ENCODE results near the gene PCDH9.

Gene PCDH9

GRCh38 chr13:67140006-67140405 lies 90.1 kb downstream of the PCDH9 start:
- no peak for TF ChIP-seq CTCF (IDR thresholded peaks at IDR 0.05; ENCODE audit: insufficient read depth, low read length, missing control alignments)
- H3K4me3 ChIP-seq (ENCODE audit: low read depth, low read length), result no peak overlapping the region
- CTCF ChIA-PET, result no interaction called here
- POLR2A ChIA-PET, result no interaction called here
- no peak for DNase-seq (ENCODE audit: low read depth, low spot score)

- DNase-seq (ENCODE audit: low read depth, low spot score), result no peak
- no peak for TF ChIP-seq CTCF (IDR thresholded peaks at IDR 0.05; ENCODE audit: insufficient read depth, low read length, missing control alignments)
- CTCF ChIA-PET, result no interaction called here
- POLR2A ChIA-PET, result no interaction called here
- H3K4me3 ChIP-seq (ENCODE audit: low read depth, low read length), result no peak overlapping the region
These were observed 90.6 kb downstream of the PCDH9 start for GRCh38 chr13:67139551-67139950.

- H3K4me3 ChIP-seq (ENCODE audit: low read depth, low read length), result no peak overlapping the region
- DNase-seq (ENCODE audit: low read depth, low spot score), result no peak
- ChIA-PET POLR2A (no interaction called here), CTCF (no interaction called here)
- no peak for TF ChIP-seq CTCF (IDR thresholded peaks at IDR 0.05; ENCODE audit: insufficient read depth, low read length, missing control alignments)
These were observed 91.2 kb downstream of the PCDH9 start for GRCh38 chr13:67138970-67139369.

- no peak overlapping the region for H3K4me3 ChIP-seq (ENCODE audit: low read depth, low read length)
- TF ChIP-seq CTCF (IDR thresholded peaks at IDR 0.05; ENCODE audit: insufficient read depth, low read length, missing control alignments), result no peak
- DNase-seq (ENCODE audit: low read depth, low spot score), result no peak
- CTCF ChIA-PET, result no interaction called here
- POLR2A ChIA-PET, result no interaction called here
These were observed 92.9 kb downstream of the PCDH9 start for GRCh38 chr13:67137044-67137735.

- ChIA-PET POLR2A (no interaction called here), CTCF (no interaction called here)
- TF ChIP-seq CTCF (IDR thresholded peaks at IDR 0.05; ENCODE audit: insufficient read depth, low read length, missing control alignments), result no peak
- no peak overlapping the region for H3K4me3 ChIP-seq (ENCODE audit: low read depth, low read length)
- DNase-seq (ENCODE audit: low read depth, low spot score), result no peak
These were observed 94.0 kb downstream of the PCDH9 start for GRCh38 chr13:67136157-67136556.

GRCh38 chr13:67135356-67135755 lies 94.8 kb downstream of the PCDH9 start:
- H3K4me3 ChIP-seq (ENCODE audit: low read depth, low read length), result no peak overlapping the region
- no peak for TF ChIP-seq CTCF (IDR thresholded peaks at IDR 0.05; ENCODE audit: insufficient read depth, low read length, missing control alignments)
- CTCF ChIA-PET, result no interaction called here
- DNase-seq (ENCODE audit: low read depth, low spot score), result no peak
- POLR2A ChIA-PET, result no interaction called here
